ENCODE measurements around the gene ANO8. TPM values are rescaled to one million over a fixed set of nuclear protein-coding genes. Genes with fewer than 3 reads are reported as not detected.

ANO8 gene
- total and polyA plus RNA-seq, 2 of the 8 experiments (the other 6 are each of a cell fraction or from before 2014, with no cell fraction given) = 9.5 to 20.7 TPM

GRCh38 chr19:17302391-17303166, 32.1 kb downstream of the ANO8 start:
- Histone ChIP-seq H3K9ac (replicated peaks in 1 of 4; ENCODE audit: extremely low read depth in 1 of 4, low read depth in 3 of 4, low read length in 3 of 4) (peak overlapping the region; percentile 2 to 63 (median 49)), H3K27me3 (replicated peaks in 1 of 4; ENCODE audit: control insufficient read depth in 3 of 4, extremely low read depth in 1 of 4, insufficient read depth in 3 of 4, low read length in 3 of 4) (no peaks in the 10 kb centered on the region), H3K14ac (ENCODE audit: insufficient read length) (no peak overlapping the region), H4K5ac (ENCODE audit: insufficient read length, low read depth, low read length) (peak overlapping the region; percentile 47), H3K4me1 (replicated peaks in 1 of 4; ENCODE audit: control insufficient read depth in 3 of 4, insufficient read depth in 4 of 4, low read length in 3 of 4) (peaks cover 12 to 21% (median 14%) of the 10 kb centered on the region in 4 experiments), H3K27ac (ENCODE audit: low read depth, low read length) (no peak overlapping the region), H4K20me1 (replicated peaks in 1 of 2; ENCODE audit: control insufficient read depth in 1 of 2, insufficient read depth in 2 of 2, low read length in 2 of 2) (peaks cover 1 to 8% of the 10 kb centered on the region in 2 experiments), H2BK20ac (ENCODE audit: low read length) (no peak overlapping the region), H3K4me2 (ENCODE audit: insufficient read depth in 1 of 2, low read depth in 2 of 2, low read length in 2 of 2) (peak overlapping the region; percentile 82 to 98), H3K18ac (ENCODE audit: extremely low read depth, low read length) (peak overlapping the region; percentile 65), H3K56ac (replicated peaks; ENCODE audit: insufficient read length, low read depth, low read length) (no peak overlapping the region), H4K8ac (ENCODE audit: extremely low read depth, insufficient read depth, low read length) (no peak overlapping the region), H2BK5ac (ENCODE audit: low read depth, low read length) (no peak overlapping the region; the same call in 1 of the 2 replicates), H2BK120ac (replicated peaks; ENCODE audit: low read depth, low read length) (no peak overlapping the region), H3K4ac (replicated peaks; ENCODE audit: insufficient read length, low read depth, low read length) (peak overlapping the region; percentile 75), H2AFZ (ENCODE audit: low read length) (no peak overlapping the region), H3K4me3 (ENCODE audit: extremely low read depth in 1 of 4, insufficient read depth in 2 of 4, low read depth in 3 of 4, low read length in 4 of 4) (peak overlapping the region; percentile 54 to 78 (median 58)), H4K91ac (replicated peaks; ENCODE audit: insufficient read length, low read length) (peak overlapping the region; percentile 88), H3K79me1 (ENCODE audit: low read depth, low read length) (peaks cover 4% of the 10 kb centered on the region), H3K23ac (ENCODE audit: insufficient read length) (no peak overlapping the region), H2AK5ac (ENCODE audit: low read depth, low read length) (no peak overlapping the region), H3K79me2 (ENCODE audit: control insufficient read depth in 1 of 2, insufficient read depth in 2 of 2, low read length in 2 of 2) (peaks cover 0 to 4% of the 10 kb centered on the region in 2 experiments; a peak in 1 of 4 replicates), H3K36me3 (ENCODE audit: control insufficient read depth in 2 of 4, insufficient read depth in 4 of 4, low read length in 3 of 4) (peaks cover 0 to 16% (median 5%) of the 10 kb centered on the region in 4 experiments; a peak in 5 of 8 replicates), H2BK12ac (ENCODE audit: low read depth, low read length) (no peak overlapping the region), H3K9me3 (ENCODE audit: insufficient read depth in 2 of 2, low read depth in 1 of 2, low read length in 1 of 2) (peaks cover 0 to 3% of the 10 kb centered on the region in 2 experiments; a peak in 1 of 4 replicates), H3K23me2 (ENCODE audit: low read depth, low read length) (peaks cover 7% of the 10 kb centered on the region), H2BK15ac (ENCODE audit: low read length) (no peak overlapping the region)
- FAIRE-seq (no peak), DNase-seq (ENCODE audit: low read depth in 1 of 2, low spot score in 2 of 2) (peak in 1 of 2 experiments; percentile 73)
- WGBS, 2 experiments (ENCODE audit: extremely low coverage in 1 of 2, insufficient coverage in 1 of 2, insufficient read length in 1 of 2, insufficient replicate concordance in 2 of 2, low coverage in 1 of 2, low lambda C conversion rate in 2 of 2, missing lambda C conversion rate in 1 of 2) = 11% methylated on average over 26 of the region's 29 CpGs; no CpG with 5 or more reads in 1 of the 2 experiments
- CTCF ChIA-PET (ENCODE audit: partially characterized antibody) = interaction anchor here (0.8 to 3.0 kb wide), 3 partner anchors 10 to 97 kb away, joined by 3 to 29 read pairs (median 6); no protein-coding TSS in a partner anchor
- POLR2A ChIA-PET (ENCODE audit: partially characterized antibody) = interaction anchor here (0.6 to 18.5 kb wide), 6 partner anchors 11 to 99 kb away, joined by 3 to 329 read pairs (median 5); partner anchors contain the start of genes ANO8 and USHBP1
- peak; percentile 42; the same call in 1 of the 2 replicates for TF ChIP-seq RBBP5 (IDR thresholded peaks at IDR 0.05; ENCODE audit: borderline replicate concordance, low read depth, low read length)
- no peak for TF ChIP-seq SIN3A (conservative IDR thresholded peaks at IDR 0.05 in 1 of 2, IDR thresholded peaks at IDR 0.05 in 1 of 2; ENCODE audit: low read depth in 1 of 2, low read length in 2 of 2)
- TF ChIP-seq RFX5 (IDR thresholded peaks at IDR 0.05; ENCODE audit: borderline replicate concordance, low read depth, low read length) = no peak

Measured in H1 (cell line).